Prostate gland (tissue), 2 donors: ENCODE results near the gene PRDM10.

Experiments used
- CTCF ChIP-seq, 4 experiments: fragments of 200-600 bp in 2 of 4; fragments of 450-650 bp in 2 of 4; sonication (generic) in 2 of 4; IDR thresholded peaks; 1 replicate in 3 of 4; 2 replicates in 1 of 4; pipeline ENCODE4 v1.5.1; 2016 to 2019; ENCODE audit warnings: antibody characterized with exemption in 4 of 4, mild to moderate bottlenecking in 2 of 4, moderate library complexity in 2 of 4
- POLR2AphosphoS5 ChIP-seq: sonication (generic); formaldehyde crosslinking; IDR thresholded peaks from one replicate; pipeline ENCODE4 v1.6.1; 2017; ENCODE audit warnings: antibody characterized with exemption

- TF ChIP-seq CTCF (IDR thresholded peaks at IDR 0.05) (no peak), POLR2AphosphoS5 (no peak)
Observed at GRCh38 chr11:129946256-129946655, 56.4 kb downstream of the PRDM10 start.
